Stimulated activated CD4-positive, alpha-beta T cell treated with anti-CD3 and anti-CD28 coated beads, Interleukin-12 subunit alpha, Interleukin-12 subunit beta, amount 100 ng/mL, for 48 hours (primary cell): ENCODE results near the gene DNAJC18.
"Not testable (repeated sequence)": the region's sequence is repeated elsewhere in the genome, so short reads cannot be mapped to it uniquely, and the experiment has no call there.

ENCODE experiments used
- DNase-seq, 3 donors: peaks; one replicate each; pipeline ENCODE4 v3.0.0-alpha.2; 2020; ENCODE audit warnings: low read depth in 2 of 3, low spot score in 1 of 3

Gene DNAJC18

GRCh38 chr5:139461698-139462097, 22.4 kb upstream of the DNAJC18 start:
- no peak for DNase-seq

- DNase-seq, result no peak
Observed at GRCh38 chr5:139461176-139461575, 21.9 kb upstream of the DNAJC18 start.

- DNase-seq, result no peak
Observed at GRCh38 chr5:139460455-139460854, 21.1 kb upstream of the DNAJC18 start.

- DNase-seq, result peak in 2 of 3 donors; percentile 40 to 45
Observed at GRCh38 chr5:139459451-139459934, 20.2 kb upstream of the DNAJC18 start.

DNA sequence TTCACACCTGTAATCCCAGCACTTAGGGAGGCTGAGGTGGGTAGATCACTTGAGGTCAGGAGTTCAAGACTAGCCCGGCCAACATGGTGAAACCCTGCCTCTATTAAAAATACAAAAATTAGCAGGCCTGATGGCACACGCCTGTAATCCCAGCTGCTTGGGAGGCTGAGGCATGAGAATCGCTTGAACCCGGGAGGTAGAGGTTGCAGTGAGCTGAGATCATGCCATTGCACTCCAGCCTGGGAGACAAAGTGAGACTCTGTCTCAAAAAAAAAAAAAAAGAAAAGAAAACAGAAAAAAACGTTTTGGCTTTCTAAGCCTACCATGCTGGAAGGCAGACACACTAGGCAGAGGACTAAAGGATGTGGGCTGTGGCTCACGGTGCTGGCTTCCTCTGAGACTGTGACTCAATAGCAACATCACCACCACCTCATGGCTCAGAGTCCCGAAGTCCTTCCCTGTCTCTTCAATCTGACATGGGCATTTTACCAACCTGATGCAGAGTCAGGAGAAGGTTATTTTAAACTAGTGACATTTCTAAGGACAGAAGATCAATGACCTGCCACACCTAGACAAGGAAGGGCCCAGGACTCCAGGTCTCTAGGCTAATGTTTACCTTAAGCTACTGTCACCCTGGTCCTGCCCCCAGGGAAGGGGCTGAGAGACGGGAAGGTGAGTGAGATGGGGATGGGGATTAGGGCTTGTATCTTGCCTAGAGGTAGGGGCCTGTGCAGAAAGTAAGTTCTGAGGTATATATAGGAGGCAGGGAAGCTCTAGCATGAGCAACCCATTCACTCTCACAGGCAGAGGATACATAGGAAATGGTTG, 19.5 kb upstream of the DNAJC18 start:
- peak; percentile 63 to 76 (median 66) for DNase-seq

GRCh38 chr5:139457653-139458306, 18.5 kb upstream of the DNAJC18 start:
- no peak for DNase-seq

DNA sequence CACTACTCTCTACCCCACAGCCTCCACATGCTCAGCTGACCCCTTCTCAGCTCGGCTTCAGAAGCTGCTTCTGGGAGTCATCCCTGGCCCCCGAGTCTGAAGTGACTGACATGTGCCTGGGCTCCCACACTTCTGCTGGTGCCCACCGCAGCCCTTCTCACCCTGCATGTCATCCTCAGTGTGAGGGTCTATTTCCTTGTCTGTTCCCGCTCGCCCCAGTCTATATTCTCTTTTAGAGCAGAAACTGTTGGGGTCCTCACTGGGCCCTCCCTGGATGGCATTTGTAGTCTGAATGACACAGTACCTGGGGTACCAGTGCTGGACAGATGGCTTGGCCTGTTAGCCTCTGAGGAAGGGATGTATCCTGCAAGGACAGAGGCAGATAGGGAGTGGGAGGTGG, 17.9 kb upstream of the DNAJC18 start:
- no peak for DNase-seq

DNA sequence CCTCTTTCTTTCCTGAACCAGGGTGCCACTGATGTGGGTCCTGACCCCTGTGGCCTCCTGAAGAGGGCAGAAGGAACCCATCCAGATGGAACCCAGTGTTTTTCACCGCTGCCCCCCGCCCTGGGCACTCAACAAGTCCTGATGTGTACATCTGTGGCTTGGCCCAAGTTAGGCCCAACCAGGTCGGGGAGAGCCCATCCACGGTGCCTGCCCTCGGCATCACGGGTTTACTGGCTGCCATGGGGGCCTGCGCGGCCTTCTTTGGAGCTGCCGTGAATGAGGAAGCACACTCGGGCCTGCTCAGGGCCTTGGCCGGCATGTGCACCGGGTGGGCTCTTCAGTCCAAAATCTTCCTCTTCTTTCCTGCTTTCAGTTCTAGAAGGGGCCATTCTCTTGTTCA, 17.5 kb upstream of the DNAJC18 start:
- no peak for DNase-seq

DNA sequence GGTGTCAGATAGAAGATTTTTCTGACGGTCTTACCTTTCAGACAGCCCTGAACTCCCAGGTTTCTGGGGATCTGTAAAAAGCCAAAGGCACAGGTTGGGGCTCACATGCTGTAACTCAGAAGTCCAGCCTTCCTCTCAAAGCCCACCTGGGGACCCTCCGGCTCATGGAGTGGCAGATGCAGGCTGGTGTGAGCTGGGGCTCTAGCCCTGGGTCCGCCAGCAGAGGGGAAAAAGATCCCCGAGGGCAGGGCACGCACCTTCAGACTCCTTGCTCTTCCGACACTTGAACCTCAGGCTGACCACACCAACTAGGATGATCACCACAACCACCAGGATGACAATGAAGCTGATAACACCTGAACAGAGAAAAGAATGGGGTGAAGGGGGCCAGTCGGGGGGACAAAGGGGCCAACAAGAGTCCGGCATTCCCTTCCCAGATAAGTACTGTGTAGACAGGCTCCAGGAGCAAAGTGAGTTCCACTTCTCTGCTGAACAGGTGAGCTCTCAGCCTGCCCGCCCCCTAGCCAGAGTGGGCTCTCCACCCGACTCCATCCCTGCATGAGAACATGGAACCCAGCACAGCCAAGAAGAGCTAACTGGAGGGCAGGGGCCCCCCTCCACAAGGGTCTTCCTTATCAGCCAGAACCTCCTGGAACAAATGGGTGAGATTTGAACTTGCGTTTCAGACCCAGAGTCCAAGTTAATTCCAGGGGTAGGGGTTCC, 15.4 kb upstream of the DNAJC18 start:
- no peak for DNase-seq

- no peak for DNase-seq
Observed at GRCh38 chr5:139453683-139454567, 14.6 kb upstream of the DNAJC18 start.

- no peak for DNase-seq
Observed at GRCh38 chr5:139451878-139452660, 12.7 kb upstream of the DNAJC18 start.

GRCh38 chr5:139451176-139451575, 11.9 kb upstream of the DNAJC18 start:
- DNase-seq, result no peak

DNA sequence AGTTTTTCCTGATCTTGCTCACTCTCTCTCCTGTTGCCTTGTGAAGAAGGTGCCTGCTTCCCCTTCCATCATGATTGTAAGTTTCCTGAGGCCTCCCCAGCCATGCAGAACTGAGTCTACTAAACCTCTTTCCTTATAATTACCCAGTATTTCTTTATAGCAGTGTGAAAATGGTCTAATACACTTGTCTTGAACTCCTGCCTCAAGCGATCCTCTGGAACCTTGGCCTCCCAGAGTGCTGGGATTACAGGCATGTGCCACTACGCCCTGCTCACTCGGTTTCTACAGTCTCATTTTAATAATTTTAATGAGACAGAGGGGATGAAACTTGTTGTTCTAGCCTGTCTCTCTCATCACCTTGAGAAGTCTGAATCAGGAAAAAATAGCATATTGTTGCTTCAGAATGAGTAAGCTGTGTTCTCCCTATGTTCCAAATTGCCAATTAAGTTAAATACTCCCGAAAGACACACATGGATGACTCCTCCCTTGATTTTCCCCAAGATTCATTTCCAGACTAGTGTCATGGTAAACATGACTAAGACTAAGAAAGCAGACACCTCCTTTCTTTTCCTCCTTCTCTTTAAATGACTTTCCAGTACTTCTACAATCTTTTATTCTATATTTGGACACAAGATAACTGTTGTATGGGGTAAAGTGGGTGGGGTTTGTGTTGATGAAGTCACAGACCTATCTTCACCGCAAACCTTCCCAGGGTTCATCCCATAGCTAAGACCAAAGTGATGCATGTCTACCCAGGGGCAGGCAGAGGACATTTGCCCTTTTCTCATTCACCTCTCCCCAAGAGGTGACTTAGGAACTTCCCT, 7.8 kb upstream of the DNAJC18 start:
- peak in 1 of 3 donors; percentile 56 for DNase-seq

DNA sequence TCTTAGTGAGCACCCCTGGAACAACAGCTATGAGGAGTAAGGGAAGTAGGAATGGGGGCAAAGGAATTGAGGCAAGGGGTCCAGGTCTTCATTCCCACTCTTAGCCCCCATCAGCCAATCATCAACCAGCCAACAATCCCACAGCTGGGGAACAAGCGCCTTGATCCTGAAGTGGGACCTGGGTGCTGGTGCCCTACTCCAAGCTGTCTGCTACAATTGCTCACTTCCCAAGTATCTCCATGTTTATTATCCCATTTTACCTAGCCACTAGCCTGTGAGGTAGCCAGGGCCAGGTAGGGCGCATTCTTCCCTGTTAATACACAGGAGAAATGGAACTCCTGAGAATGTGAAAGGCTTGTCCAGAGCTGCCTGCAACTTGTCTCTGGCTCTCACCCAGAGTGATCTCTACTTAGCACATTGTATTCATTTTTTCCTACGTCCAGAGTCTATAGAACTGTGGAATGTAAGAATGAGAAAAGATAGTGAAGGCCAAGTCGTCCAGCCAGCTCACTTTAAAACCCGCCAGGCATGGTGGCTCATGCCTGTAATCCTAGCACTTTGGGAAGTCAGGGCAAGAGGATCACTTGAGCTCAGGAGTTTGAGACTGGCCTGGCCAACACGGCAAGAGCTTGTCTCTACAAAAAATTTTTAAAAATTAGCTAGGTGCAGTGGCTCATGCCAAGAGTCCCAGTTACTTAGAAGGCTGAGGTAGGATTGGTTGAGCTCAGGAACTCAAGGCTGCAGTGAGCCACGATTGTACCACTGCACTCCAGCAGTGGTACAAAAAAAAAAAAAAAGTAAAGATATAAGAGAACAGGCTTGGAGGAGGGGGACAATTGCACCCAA, 6.2 kb upstream of the DNAJC18 start:
- DNase-seq, result no peak

- DNase-seq, result no peak
Observed at GRCh38 chr5:139443831-139444453, 4.6 kb upstream of the DNAJC18 start.

DNA sequence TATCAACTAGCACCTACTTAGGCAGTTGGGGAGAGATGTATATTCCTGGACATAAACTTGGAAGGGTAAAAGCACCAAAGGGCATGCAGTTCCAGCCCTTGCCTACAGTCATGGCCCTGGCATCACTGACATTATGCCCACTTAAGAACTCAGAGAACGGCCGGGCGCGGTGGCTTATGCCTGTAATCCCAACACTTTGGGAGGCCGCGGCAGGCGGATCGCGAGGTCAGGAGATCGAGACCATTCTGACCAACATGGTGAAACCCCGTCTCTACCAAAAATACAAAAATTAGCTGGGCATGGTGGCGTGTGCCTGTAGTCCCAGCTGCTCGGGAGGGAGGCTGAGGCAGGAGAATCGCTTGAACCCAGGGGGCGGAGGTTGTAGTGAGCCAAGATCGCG, 1.1 kb upstream of the DNAJC18 start:
- DNase-seq, result not testable (repeated sequence)

DNA sequence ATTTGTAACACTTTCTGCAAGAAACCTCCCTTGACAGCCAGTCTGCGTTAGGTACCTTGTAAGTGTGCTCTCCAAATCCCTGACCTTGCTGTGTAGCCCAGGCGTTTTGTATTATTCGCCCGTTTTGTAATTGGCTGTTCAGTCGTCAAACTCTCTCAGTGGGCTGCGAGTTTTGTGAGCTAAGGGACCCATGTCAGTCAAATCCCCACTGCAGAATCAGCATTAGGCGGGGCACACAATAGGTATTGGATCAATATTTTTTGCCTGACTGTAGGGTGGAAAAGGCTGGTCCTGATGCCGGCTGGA, 665 bp downstream of the DNAJC18 start:
- no peak for DNase-seq

- no peak for DNase-seq
Observed at GRCh38 chr5:139435676-139436075, 3.6 kb downstream of the DNAJC18 start.
